Liver (tissue), 9 donors: ENCODE data around the gene HLA-DRA. TPM values are rescaled to one million over a fixed set of nuclear protein-coding genes. Genes with fewer than 3 reads are reported as not detected.

Source experiments
- DNase-seq: peaks from one replicate; pipeline ENCODE4 v3.0.0-alpha.2; 2017; ENCODE audit warnings: low spot score
- H3K27ac ChIP-seq, 2 donors: one replicate each; pipeline ENCODE4 v1.7.0; 2013; ENCODE audit warnings: inconsistent platforms in 2 of 2, low read length in 2 of 2, control low read depth in 1 of 2, low read depth in 1 of 2, mild to moderate bottlenecking in 1 of 2
- H3K27me3 ChIP-seq, 4 donors: one replicate each; pipeline versions ENCODE4 v1.6.1 to v1.7.0; 2013; ENCODE audit warnings: low read length in 3 of 4, inconsistent platforms in 1 of 4, mild to moderate bottlenecking in 1 of 4, moderate library complexity in 1 of 4; ENCODE audit not compliant: control insufficient read depth in 4 of 4, insufficient read depth in 4 of 4
- H3K36me3 ChIP-seq, 4 donors: one replicate each; pipeline versions ENCODE4 v1.6.1 to v1.7.0; 2013; ENCODE audit warnings: low read length in 3 of 4, mild to moderate bottlenecking in 3 of 4, low read depth in 1 of 4, moderate library complexity in 1 of 4; ENCODE audit not compliant: control insufficient read depth in 4 of 4, insufficient read depth in 3 of 4
- H3K4me1 ChIP-seq, 4 donors: one replicate each; pipeline versions ENCODE4 v1.6.1 to v1.7.0; 2013; ENCODE audit warnings: low read length in 3 of 4, mild to moderate bottlenecking in 3 of 4, moderate library complexity in 1 of 4; ENCODE audit not compliant: control insufficient read depth in 4 of 4, insufficient read depth in 4 of 4
- H3K4me3 ChIP-seq, 3 donors: one replicate each; pipeline versions ENCODE4 v1.6.1 to v1.7.0; 2013; ENCODE audit warnings: low read length in 3 of 3, control low read depth in 1 of 3, low read depth in 1 of 3, mild to moderate bottlenecking in 1 of 3
- H3K9ac ChIP-seq, 2 donors: one replicate each; pipeline ENCODE4 v1.7.0; 2013; ENCODE audit warnings: low read length in 2 of 2, mild to moderate bottlenecking in 2 of 2, moderate library complexity in 2 of 2, control low read depth in 1 of 2, low read depth in 1 of 2
- H3K9me3 ChIP-seq, 4 donors: one replicate each; pipeline versions ENCODE4 v1.6.1 to v1.7.0; 2013; ENCODE audit warnings: low read length in 3 of 4; ENCODE audit not compliant: control insufficient read depth in 4 of 4
- EGR1 ChIP-seq, 2 donors: IDR thresholded peaks; 2 replicates each; pipeline ENCODE4 v1.6.1; 2016 to 2018; ENCODE audit warnings: antibody characterized with exemption in 2 of 2, low read depth in 2 of 2
- FOXA1 ChIP-seq: IDR thresholded peaks from 2 replicates; pipeline ENCODE4 v1.6.1; 2016; ENCODE audit warnings: antibody characterized with exemption
- FOXA2 ChIP-seq: IDR thresholded peaks from 2 replicates; pipeline ENCODE4 v1.6.1; 2016; ENCODE audit warnings: antibody characterized with exemption
- GABPA ChIP-seq, 2 donors: IDR thresholded peaks in 1 of 2; conservative IDR thresholded peaks in 1 of 2; 2 replicates each; pipeline ENCODE4 v1.6.1; 2016; ENCODE audit warnings: antibody characterized with exemption in 2 of 2, mild to moderate bottlenecking in 1 of 2, moderate library complexity in 1 of 2
- HNF4A ChIP-seq, 2 donors: conservative IDR thresholded peaks; 2 replicates each; pipeline ENCODE4 v1.6.1; 2016; ENCODE audit warnings: antibody characterized with exemption in 2 of 2, mild to moderate bottlenecking in 2 of 2
- HNF4G ChIP-seq: IDR thresholded peaks from 2 replicates; pipeline ENCODE4 v1.6.1; 2016; ENCODE audit warnings: antibody characterized with exemption
- JUND ChIP-seq, 2 donors: IDR thresholded peaks; 2 replicates each; pipeline ENCODE4 v1.6.1; 2016; ENCODE audit warnings: antibody characterized with exemption in 2 of 2
- NR2F2 ChIP-seq: IDR thresholded peaks from 2 replicates; pipeline ENCODE4 v1.6.1; 2016; ENCODE audit warnings: antibody characterized with exemption
- RAD21 ChIP-seq, 2 donors: IDR thresholded peaks; 2 replicates each; pipeline ENCODE4 v1.6.1; 2016; ENCODE audit warnings: antibody characterized with exemption in 2 of 2, mild to moderate bottlenecking in 2 of 2
- RXRA ChIP-seq, 2 donors: IDR thresholded peaks; 2 replicates each; pipeline ENCODE4 v1.6.1; 2017 to 2018; ENCODE audit warnings: antibody characterized with exemption in 2 of 2, mild to moderate bottlenecking in 1 of 2
- SP1 ChIP-seq: IDR thresholded peaks from 2 replicates; pipeline ENCODE4 v1.6.1; 2018; ENCODE audit warnings: antibody characterized with exemption, mild to moderate bottlenecking
- TAF1 ChIP-seq: conservative IDR thresholded peaks from 2 replicates; pipeline ENCODE4 v1.6.1; 2016; ENCODE audit warnings: antibody characterized with exemption, mild to moderate bottlenecking
- YY1 ChIP-seq: IDR thresholded peaks from 2 replicates; pipeline ENCODE4 v1.6.1; 2016; ENCODE audit warnings: antibody characterized with exemption, mild to moderate bottlenecking
- WGBS: extraction: QIAGEN DNeasy Blood & Tissue Kit; methylation state at CpG from one replicate; pipeline ENCODE4 v1.1.7; 2013; 5-methylcytosine and 5-hydroxymethylcytosine counted together
- polyA plus RNA-seq, 2 donors: library from polyadenylated mRNA; stranded (reverse) in 1 of 2; unstranded in 1 of 2; fragments of 200-250 nt in 1 of 2; fragments of >200 nt in 1 of 2; fragmentation: Nextera tagmentation in 1 of 2; extraction: Ambion mirVana in 1 of 2; gene quantifications; one replicate each; pipeline versions ENCODE4 v1.2.1 to v1.2.3, GENCODE V29; 2013 to 2015
- total RNA-seq, 2 donors: library from RNA; depleted of rRNA; stranded (reverse); fragments of >200 nt; gene quantifications; one replicate each; pipeline ENCODE4 v1.2.3, GENCODE V29; 2014
- TF ChIP-seq, protein P1 (sequence below): IDR thresholded peaks from 2 replicates; pipeline ENCODE4 v1.6.1; 2016; ENCODE audit warnings: antibody characterized with exemption
- TF ChIP-seq, protein P2 (sequence below): IDR thresholded peaks from 2 replicates; pipeline ENCODE4 v1.6.1; 2016; ENCODE audit warnings: antibody characterized with exemption
- TF ChIP-seq, protein P3 (sequence below): fragments of 150-350 bp; IDR thresholded peaks from 2 replicates; pipeline ENCODE4 v1.5.1; 2017; ENCODE audit warnings: improper control_type of control experiment, low read depth, low read length; ENCODE audit not compliant: missing input control
- TF ChIP-seq, protein P4 (sequence below): IDR thresholded peaks from 2 replicates; pipeline ENCODE4 v1.6.1; 2016; ENCODE audit warnings: antibody characterized with exemption, mild to moderate bottlenecking
- TF ChIP-seq, protein P5 (sequence below): IDR thresholded peaks from 2 replicates; pipeline ENCODE4 v1.6.1; 2016; ENCODE audit warnings: antibody characterized with exemption
- donor health status: healthy.
- donor health status: healthy.
- donor health status: healthy.
- donor health status: healthy.
- donor health status: healthy.

HLA-DRA gene
- total and polyA plus RNA-seq, 4 donors = 53.4 to 145 (median 88.2) TPM

DNA sequence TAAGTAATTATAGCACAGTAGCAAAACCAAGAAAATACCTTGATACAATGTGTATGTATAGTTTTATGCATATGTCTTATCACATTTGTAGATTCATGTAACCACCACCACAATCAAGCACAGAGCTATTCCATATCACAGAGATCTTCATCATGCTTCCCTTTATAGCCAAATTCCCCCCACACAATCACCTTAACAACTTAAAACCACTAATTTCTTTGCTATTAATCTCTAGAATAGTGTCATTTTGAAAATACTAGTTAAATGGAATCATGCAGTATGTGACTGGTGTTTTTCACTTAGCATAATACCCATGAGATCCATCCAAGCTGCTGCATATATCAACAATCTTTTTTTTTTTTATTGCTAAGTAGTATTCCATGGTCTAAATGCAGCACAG, 8.2 kb downstream of the HLA-DRA start:
- TF ChIP-seq SP1 (no peak), TAF1 (no peak), HNF4A (conservative IDR thresholded peaks at IDR 0.05) (no peak), FOXA1 (no peak), EGR1 (IDR thresholded peaks at IDR 0.05; ENCODE audit: low read depth in 2 of 2) (no peak), NR2F2 (no peak), FOXA2 (no peak), RXRA (IDR thresholded peaks at IDR 0.05) (no peak), HNF4G (no peak), JUND (IDR thresholded peaks at IDR 0.05) (no peak)
- TF ChIP-seq, protein P1, sequence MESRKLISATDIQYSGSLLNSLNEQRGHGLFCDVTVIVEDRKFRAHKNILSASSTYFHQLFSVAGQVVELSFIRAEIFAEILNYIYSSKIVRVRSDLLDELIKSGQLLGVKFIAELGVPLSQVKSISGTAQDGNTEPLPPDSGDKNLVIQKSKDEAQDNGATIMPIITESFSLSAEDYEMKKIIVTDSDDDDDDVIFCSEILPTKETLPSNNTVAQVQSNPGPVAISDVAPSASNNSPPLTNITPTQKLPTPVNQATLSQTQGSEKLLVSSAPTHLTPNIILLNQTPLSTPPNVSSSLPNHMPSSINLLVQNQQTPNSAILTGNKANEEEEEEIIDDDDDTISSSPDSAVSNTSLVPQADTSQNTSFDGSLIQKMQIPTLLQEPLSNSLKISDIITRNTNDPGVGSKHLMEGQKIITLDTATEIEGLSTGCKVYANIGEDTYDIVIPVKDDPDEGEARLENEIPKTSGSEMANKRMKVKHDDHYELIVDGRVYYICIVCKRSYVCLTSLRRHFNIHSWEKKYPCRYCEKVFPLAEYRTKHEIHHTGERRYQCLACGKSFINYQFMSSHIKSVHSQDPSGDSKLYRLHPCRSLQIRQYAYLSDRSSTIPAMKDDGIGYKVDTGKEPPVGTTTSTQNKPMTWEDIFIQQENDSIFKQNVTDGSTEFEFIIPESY = no peak
- TF ChIP-seq, protein P2, sequence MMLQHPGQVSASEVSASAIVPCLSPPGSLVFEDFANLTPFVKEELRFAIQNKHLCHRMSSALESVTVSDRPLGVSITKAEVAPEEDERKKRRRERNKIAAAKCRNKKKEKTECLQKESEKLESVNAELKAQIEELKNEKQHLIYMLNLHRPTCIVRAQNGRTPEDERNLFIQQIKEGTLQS = no peak
- TF ChIP-seq, protein P3, sequence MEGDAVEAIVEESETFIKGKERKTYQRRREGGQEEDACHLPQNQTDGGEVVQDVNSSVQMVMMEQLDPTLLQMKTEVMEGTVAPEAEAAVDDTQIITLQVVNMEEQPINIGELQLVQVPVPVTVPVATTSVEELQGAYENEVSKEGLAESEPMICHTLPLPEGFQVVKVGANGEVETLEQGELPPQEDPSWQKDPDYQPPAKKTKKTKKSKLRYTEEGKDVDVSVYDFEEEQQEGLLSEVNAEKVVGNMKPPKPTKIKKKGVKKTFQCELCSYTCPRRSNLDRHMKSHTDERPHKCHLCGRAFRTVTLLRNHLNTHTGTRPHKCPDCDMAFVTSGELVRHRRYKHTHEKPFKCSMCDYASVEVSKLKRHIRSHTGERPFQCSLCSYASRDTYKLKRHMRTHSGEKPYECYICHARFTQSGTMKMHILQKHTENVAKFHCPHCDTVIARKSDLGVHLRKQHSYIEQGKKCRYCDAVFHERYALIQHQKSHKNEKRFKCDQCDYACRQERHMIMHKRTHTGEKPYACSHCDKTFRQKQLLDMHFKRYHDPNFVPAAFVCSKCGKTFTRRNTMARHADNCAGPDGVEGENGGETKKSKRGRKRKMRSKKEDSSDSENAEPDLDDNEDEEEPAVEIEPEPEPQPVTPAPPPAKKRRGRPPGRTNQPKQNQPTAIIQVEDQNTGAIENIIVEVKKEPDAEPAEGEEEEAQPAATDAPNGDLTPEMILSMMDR = no peak
- TF ChIP-seq, protein P4, sequence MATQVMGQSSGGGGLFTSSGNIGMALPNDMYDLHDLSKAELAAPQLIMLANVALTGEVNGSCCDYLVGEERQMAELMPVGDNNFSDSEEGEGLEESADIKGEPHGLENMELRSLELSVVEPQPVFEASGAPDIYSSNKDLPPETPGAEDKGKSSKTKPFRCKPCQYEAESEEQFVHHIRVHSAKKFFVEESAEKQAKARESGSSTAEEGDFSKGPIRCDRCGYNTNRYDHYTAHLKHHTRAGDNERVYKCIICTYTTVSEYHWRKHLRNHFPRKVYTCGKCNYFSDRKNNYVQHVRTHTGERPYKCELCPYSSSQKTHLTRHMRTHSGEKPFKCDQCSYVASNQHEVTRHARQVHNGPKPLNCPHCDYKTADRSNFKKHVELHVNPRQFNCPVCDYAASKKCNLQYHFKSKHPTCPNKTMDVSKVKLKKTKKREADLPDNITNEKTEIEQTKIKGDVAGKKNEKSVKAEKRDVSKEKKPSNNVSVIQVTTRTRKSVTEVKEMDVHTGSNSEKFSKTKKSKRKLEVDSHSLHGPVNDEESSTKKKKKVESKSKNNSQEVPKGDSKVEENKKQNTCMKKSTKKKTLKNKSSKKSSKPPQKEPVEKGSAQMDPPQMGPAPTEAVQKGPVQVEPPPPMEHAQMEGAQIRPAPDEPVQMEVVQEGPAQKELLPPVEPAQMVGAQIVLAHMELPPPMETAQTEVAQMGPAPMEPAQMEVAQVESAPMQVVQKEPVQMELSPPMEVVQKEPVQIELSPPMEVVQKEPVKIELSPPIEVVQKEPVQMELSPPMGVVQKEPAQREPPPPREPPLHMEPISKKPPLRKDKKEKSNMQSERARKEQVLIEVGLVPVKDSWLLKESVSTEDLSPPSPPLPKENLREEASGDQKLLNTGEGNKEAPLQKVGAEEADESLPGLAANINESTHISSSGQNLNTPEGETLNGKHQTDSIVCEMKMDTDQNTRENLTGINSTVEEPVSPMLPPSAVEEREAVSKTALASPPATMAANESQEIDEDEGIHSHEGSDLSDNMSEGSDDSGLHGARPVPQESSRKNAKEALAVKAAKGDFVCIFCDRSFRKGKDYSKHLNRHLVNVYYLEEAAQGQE = no peak
- TF ChIP-seq, protein P5, sequence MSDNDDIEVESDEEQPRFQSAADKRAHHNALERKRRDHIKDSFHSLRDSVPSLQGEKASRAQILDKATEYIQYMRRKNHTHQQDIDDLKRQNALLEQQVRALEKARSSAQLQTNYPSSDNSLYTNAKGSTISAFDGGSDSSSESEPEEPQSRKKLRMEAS = no peak
- no peaks in the 10 kb centered on the region for H3K4me1 ChIP-seq

DNA sequence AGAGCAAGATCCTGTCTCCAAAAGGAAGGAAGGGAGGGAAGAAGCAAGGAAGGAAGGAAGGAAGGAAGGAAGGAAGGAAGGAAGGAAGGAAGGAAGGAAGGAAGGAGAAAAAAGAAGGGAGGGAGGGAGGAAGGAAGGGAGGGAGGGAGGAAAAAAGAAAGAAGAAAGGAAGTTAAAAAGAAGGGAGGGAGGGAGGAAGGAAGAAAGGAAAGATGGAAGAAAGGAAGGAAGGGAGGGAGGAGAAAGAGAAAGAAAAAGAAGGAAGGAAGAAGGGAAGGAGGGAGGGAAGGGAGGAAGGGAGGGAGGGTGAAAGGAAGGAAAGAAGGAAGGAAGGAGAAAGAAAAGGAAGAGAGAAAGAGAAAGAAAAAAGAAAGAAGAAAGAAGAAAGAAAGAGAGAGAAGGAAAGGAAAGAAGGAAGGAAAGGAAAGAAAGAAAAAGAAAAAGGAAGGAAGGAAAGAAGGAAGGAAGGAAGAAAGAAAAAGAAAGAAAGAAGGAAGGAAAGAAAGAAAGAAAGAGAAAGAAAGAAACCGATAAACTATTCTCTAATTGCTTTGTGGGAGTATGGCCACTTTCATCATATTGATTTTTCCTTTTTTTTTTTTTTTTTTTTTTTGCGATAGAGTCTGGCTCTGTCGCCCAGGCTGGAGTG, 9.5 kb downstream of the HLA-DRA start:
- Histone ChIP-seq H3K4me1 (no peaks in the 10 kb centered on the region), H3K4me3 (no peak overlapping the region), H3K27me3 (no peaks in the 10 kb centered on the region), H3K9ac (no peak overlapping the region), H3K9me3 (no peaks in the 10 kb centered on the region), H3K27ac (no peak overlapping the region), H3K36me3 (no peaks in the 10 kb centered on the region)
- 58% methylated on average over 3 of the region's 3 CpGs for WGBS
- DNase-seq = no peak
- TF ChIP-seq FOXA1 (no peak), NR2F2 (no peak), HNF4A (conservative IDR thresholded peaks at IDR 0.05) (no peak), HNF4G (no peak), FOXA2 (no peak), RXRA (IDR thresholded peaks at IDR 0.05) (no peak), JUND (IDR thresholded peaks at IDR 0.05) (no peak), TAF1 (no peak), GABPA (IDR thresholded peaks at IDR 0.05 in 1 of 2, conservative IDR thresholded peaks at IDR 0.05 in 1 of 2) (no peak), YY1 (no peak), RAD21 (IDR thresholded peaks at IDR 0.05) (no peak), SP1 (no peak)
- TF ChIP-seq, protein P2 = no peak
- TF ChIP-seq, protein P3 = no peak
- TF ChIP-seq, protein P1 = no peak

More for the DNA sequence above, 8.2 kb downstream of the HLA-DRA start:
- Histone ChIP-seq H3K27me3 (no peaks in the 10 kb centered on the region), H3K9me3 (no peaks in the 10 kb centered on the region), H3K36me3 (no peaks in the 10 kb centered on the region), H3K9ac (no peak overlapping the region), H3K27ac (no peak overlapping the region), H3K4me3 (no peak overlapping the region)
- DNase-seq = no peak
